BJ (cell line): Measurements from ENCODE around the gene HPGDS. TPM values are rescaled to one million over a fixed set of nuclear protein-coding genes. Genes with fewer than 3 reads are reported as not detected.

Experiments used
- CTCF ChIA-PET: fragments of 350-600 bp; formaldehyde crosslinking; extraction: SDS; loops from one replicate; lab custom pipeline; 2021; ENCODE audit warnings: antibody characterized with exemption, inconsistent platforms; lab: Yijun Ruan, JAX
- POLR2A ChIA-PET: fragments of 300-600 bp; sonication (Branson Sonifier 250); formaldehyde crosslinking; extraction: SDS; loops from one replicate; lab custom pipeline; 2021; ENCODE audit warnings: antibody characterized with exemption; lab: Charles Lee
- DNase-seq: peaks from one replicate; pipeline ENCODE4 v3.0.0-alpha.2; 2011; ENCODE audit warnings: low read depth
- H3K27me3 ChIP-seq: 2 replicates; pipeline ENCODE4 v1.6.0; 2011; ENCODE audit warnings: low read length; ENCODE audit not compliant: control insufficient read depth, insufficient read depth
- H3K36me3 ChIP-seq: 2 replicates; pipeline ENCODE4 v1.5.1; 2011; ENCODE audit warnings: low read length; ENCODE audit not compliant: control insufficient read depth, insufficient read depth
- H3K4me3 ChIP-seq: 2 replicates; pipeline ENCODE4 v1.5.1; 2011; ENCODE audit warnings: low read depth, mild to moderate bottlenecking, control low read depth, low read length
- CTCF ChIP-seq: IDR thresholded peaks from 2 replicates; pipeline ENCODE4 v1.5.1; 2011; ENCODE audit warnings: low read depth, mild to moderate bottlenecking, control low read depth, inconsistent platforms, low read length, moderate library complexity; ENCODE audit not compliant: insufficient read depth
- polyA plus RNA-seq: library from polyadenylated mRNA; depleted of rRNA; stranded (reverse); fragments of >200 nt; gene quantifications from 2 replicates; pipeline ENCODE4 v1.2.3, GENCODE V29; 2011

Gene HPGDS
- polyA plus RNA-seq, 1 experiment, result not detected

- TF ChIP-seq CTCF, result no peak
- ChIA-PET POLR2A (no interaction called here), CTCF (interaction anchor here (0.7 kb wide), 1 partner anchor 533 kb away, joined by 3 read pairs; no protein-coding TSS in a partner anchor)
- Histone ChIP-seq H3K4me3 (no peak overlapping the region), H3K36me3 (peaks cover 5% of the 10 kb centered on the region; the same call in 1 of the 2 replicates), H3K27me3 (no peaks in the 10 kb centered on the region)
- no peak for DNase-seq
These were observed 57.0 kb downstream of the HPGDS start for GRCh38 chr4:94285666-94286065.

- ChIA-PET POLR2A (no interaction called here), CTCF (no interaction called here)
- TF ChIP-seq CTCF, result no peak
- Histone ChIP-seq H3K27me3 (no peaks in the 10 kb centered on the region), H3K4me3 (no peak overlapping the region), H3K36me3 (peaks cover 5% of the 10 kb centered on the region; the same call in 1 of the 2 replicates)
- DNase-seq, result no peak
These were observed 57.7 kb downstream of the HPGDS start for GRCh38 chr4:94284889-94285288.

GRCh38 chr4:94278781-94279180 is 63.9 kb downstream of the HPGDS start:
- Histone ChIP-seq H3K27me3 (no peaks in the 10 kb centered on the region), H3K36me3 (peaks cover 4% of the 10 kb centered on the region; the same call in 1 of the 2 replicates), H3K4me3 (no peak overlapping the region)
- no peak for TF ChIP-seq CTCF
- CTCF ChIA-PET, result interaction anchor here (0.8 kb wide), 1 partner anchor 8 kb away, joined by 3 read pairs; no protein-coding TSS in a partner anchor
- POLR2A ChIA-PET, result no interaction called here
- no peak for DNase-seq

GRCh38 chr4:94277534-94277933 is 65.1 kb downstream of the HPGDS start:
- H3K4me3 ChIP-seq, result no peak overlapping the region
- no peak for TF ChIP-seq CTCF
- DNase-seq, result no peak
- peaks cover 5% of the 10 kb centered on the region for H3K36me3 ChIP-seq
- POLR2A ChIA-PET, result no interaction called here
- CTCF ChIA-PET, result no interaction called here
- H3K27me3 ChIP-seq, result no peaks in the 10 kb centered on the region

GRCh38 chr4:94276204-94276603 is 66.4 kb downstream of the HPGDS start:
- DNase-seq, result no peak
- CTCF ChIA-PET, result no interaction called here

More at GRCh38 chr4:94276204-94276603, 66.4 kb downstream of the HPGDS start:
- POLR2A ChIA-PET, result no interaction called here
- no peak for TF ChIP-seq CTCF
- Histone ChIP-seq H3K27me3 (no peaks in the 10 kb centered on the region), H3K4me3 (no peak overlapping the region), H3K36me3 (peaks cover 5% of the 10 kb centered on the region)
